Neural progenitor cell (in vitro differentiated cells): Measurements from ENCODE around the gene FER1L5. TPM values are rescaled to one million over a fixed set of nuclear protein-coding genes. Genes with fewer than 3 reads are reported as not detected.

Experiments used
- DNase-seq: peaks from one replicate; pipeline ENCODE4 v3.0.0-alpha.2; 2016; ENCODE audit warnings: low spot score
- H2AFZ ChIP-seq: fragments of 200-600 bp; sonication (generic); replicated peaks from 2 replicates; pipeline ENCODE4 v1.6.1; 2016; ENCODE audit warnings: antibody characterized with exemption
- H3F3A ChIP-seq: fragments of 200-600 bp; sonication (generic); 2 replicates; pipeline ENCODE4 v1.6.1; 2016; ENCODE audit warnings: antibody characterized with exemption, low read depth
- H3K27ac ChIP-seq: fragments of 200-600 bp; sonication (generic); 2 replicates; pipeline ENCODE4 v1.5.1; 2016; ENCODE audit warnings: mild to moderate bottlenecking
- H3K27me3 ChIP-seq: fragments of 200-600 bp; sonication (generic); 2 replicates; pipeline ENCODE4 v1.6.1; 2016; ENCODE audit warnings: mild to moderate bottlenecking, moderate library complexity
- H3K36me3 ChIP-seq: fragments of 200-600 bp; sonication (generic); 2 replicates; pipeline ENCODE4 v1.5.1; 2016
- H3K4me1 ChIP-seq: fragments of 200-600 bp; sonication (generic); 2 replicates; pipeline ENCODE4 v1.6.1; 2016; ENCODE audit warnings: mixed run types
- H3K4me2 ChIP-seq: fragments of 200-600 bp; sonication (generic); 2 replicates; pipeline ENCODE4 v1.6.1; 2016
- H3K4me3 ChIP-seq: fragments of 200-600 bp; sonication (generic); 2 replicates; pipeline ENCODE4 v1.5.1; 2016
- H3K79me2 ChIP-seq: fragments of 200-600 bp; sonication (generic); 2 replicates; pipeline ENCODE4 v1.6.1; 2016; ENCODE audit warnings: low read depth
- H3K9ac ChIP-seq: fragments of 200-600 bp; sonication (generic); 2 replicates; pipeline ENCODE4 v1.6.1; 2016
- H3K9me3 ChIP-seq: fragments of 200-600 bp; sonication (generic); 2 replicates; pipeline ENCODE4 v1.5.1; 2016; ENCODE audit warnings: low read depth
- H4K20me1 ChIP-seq: fragments of 200-600 bp; sonication (generic); 2 replicates; pipeline ENCODE4 v1.6.1; 2016; ENCODE audit warnings: low read depth
- H3K27ac Mint-ChIP-seq: 3 replicates; pipeline ENCODE4 v1.8.0; 2021; ENCODE audit warnings: mixed read lengths
- H3K27me3 Mint-ChIP-seq: 2 replicates; pipeline ENCODE4 v1.8.0; 2022; ENCODE audit warnings: low read depth, mild to moderate bottlenecking, inconsistent platforms, moderate library complexity, mixed read lengths; ENCODE audit not compliant: insufficient read depth
- H3K36me3 Mint-ChIP-seq: 3 replicates; pipeline ENCODE4 v1.8.0; 2021; ENCODE audit warnings: mixed read lengths
- H3K4me1 Mint-ChIP-seq: 3 replicates; pipeline ENCODE4 v1.8.0; 2021; ENCODE audit warnings: mixed read lengths
- H3K4me3 Mint-ChIP-seq: 3 replicates; pipeline ENCODE4 v1.8.0; 2021; ENCODE audit warnings: mild to moderate bottlenecking, moderate library complexity, mixed read lengths
- H3K9me3 Mint-ChIP-seq: 3 replicates; pipeline ENCODE4 v1.8.0; 2020; ENCODE audit warnings: mixed read lengths
- CTCF ChIP-seq: fragments of 200-600 bp; sonication (generic); IDR thresholded peaks from 2 replicates; pipeline ENCODE4 v1.5.1; 2017; ENCODE audit warnings: antibody characterized with exemption, mild to moderate bottlenecking
- EZH2 ChIP-seq: fragments of 200-600 bp; sonication (generic); IDR thresholded peaks from 2 replicates; pipeline ENCODE4 v1.6.1; 2017; ENCODE audit warnings: antibody characterized with exemption, mild to moderate bottlenecking, moderate library complexity
- EZH2phosphoT487 ChIP-seq: fragments of 200-600 bp; sonication (generic); IDR thresholded peaks from 2 replicates; pipeline ENCODE4 v1.6.1; 2017; ENCODE audit warnings: antibody characterized with exemption
- total RNA-seq: library from RNA; depleted of rRNA; stranded (reverse); fragments of >200 nt; gene quantifications from 2 replicates; pipeline ENCODE4 v1.2.3, GENCODE V29; 2015; ENCODE audit warnings: low replicate concordance

Gene FER1L5
- total RNA-seq, 1 donor from 2014 or later, result 1.7 TPM

GRCh38 chr2:96691022-96691612, 48.6 kb downstream of the FER1L5 start:
- TF ChIP-seq EZH2phosphoT487 (no peak), CTCF (no peak), EZH2 (no peak)
- Histone ChIP-seq H3K36me3 (no peaks in the 10 kb centered on the region), H3K4me1 (peaks cover 5% of the 10 kb centered on the region), H3K79me2 (no peaks in the 10 kb centered on the region), H3K4me2 (no peak overlapping the region), H3F3A (no peaks in the 10 kb centered on the region), H3K9ac (no peak overlapping the region), H2AFZ (no peak overlapping the region), H3K27me3 (no peaks in the 10 kb centered on the region), H3K27ac (no peak overlapping the region), H3K9me3 (no peaks in the 10 kb centered on the region), H3K4me3 (no peak overlapping the region), H4K20me1 (no peaks in the 10 kb centered on the region)
- Mint-ChIP-seq H3K36me3 (peaks cover 1% of the 10 kb centered on the region), H3K4me3 (no peak overlapping the region), H3K27me3 (peaks cover 3% of the 10 kb centered on the region), H3K4me1 (peaks cover 7% of the 10 kb centered on the region), H3K9me3 (no peaks in the 10 kb centered on the region), H3K27ac (no peak overlapping the region)
- no peak for DNase-seq

- peaks cover 3% of the 10 kb centered on the region for H3K27me3 Mint-ChIP-seq
- H3K9me3 Mint-ChIP-seq, result no peaks in the 10 kb centered on the region
- Histone ChIP-seq H3K4me1 (peaks cover 5% of the 10 kb centered on the region), H3K79me2 (no peaks in the 10 kb centered on the region), H3K9me3 (no peaks in the 10 kb centered on the region), H3K4me2 (no peak overlapping the region), H4K20me1 (no peaks in the 10 kb centered on the region), H3K36me3 (no peaks in the 10 kb centered on the region), H3K27me3 (no peaks in the 10 kb centered on the region), H3K27ac (no peak overlapping the region), H2AFZ (no peak overlapping the region), H3K9ac (no peak overlapping the region), H3F3A (no peaks in the 10 kb centered on the region), H3K4me3 (no peak overlapping the region)
- peaks cover 7% of the 10 kb centered on the region for H3K4me1 Mint-ChIP-seq
- H3K27ac Mint-ChIP-seq, result peak overlapping the region; percentile 80
- peak overlapping the region; percentile 44 for H3K4me3 Mint-ChIP-seq
- TF ChIP-seq EZH2 (no peak), CTCF (no peak), EZH2phosphoT487 (no peak)
- peaks cover 1% of the 10 kb centered on the region for H3K36me3 Mint-ChIP-seq
- no peak for DNase-seq
Measured at GRCh38 chr2:96692094-96692971, 49.8 kb downstream of the FER1L5 start.

- Histone ChIP-seq H3K4me2 (no peak overlapping the region), H3K9me3 (no peaks in the 10 kb centered on the region), H3K4me1 (no peaks in the 10 kb centered on the region), H3K4me3 (no peak overlapping the region), H3K36me3 (no peaks in the 10 kb centered on the region), H2AFZ (no peak overlapping the region), H3K79me2 (no peaks in the 10 kb centered on the region), H4K20me1 (no peaks in the 10 kb centered on the region), H3K9ac (no peak overlapping the region), H3K27me3 (no peaks in the 10 kb centered on the region), H3K27ac (no peak overlapping the region), H3F3A (no peaks in the 10 kb centered on the region)
- H3K4me1 Mint-ChIP-seq, result peaks cover 7% of the 10 kb centered on the region
- no peak overlapping the region for H3K4me3 Mint-ChIP-seq
- DNase-seq, result no peak
- TF ChIP-seq EZH2phosphoT487 (no peak), EZH2 (no peak), CTCF (no peak)
- no peaks in the 10 kb centered on the region for H3K9me3 Mint-ChIP-seq
- peaks cover 1% of the 10 kb centered on the region for H3K36me3 Mint-ChIP-seq
- peaks cover 3% of the 10 kb centered on the region for H3K27me3 Mint-ChIP-seq
- peak overlapping the region; percentile 53 for H3K27ac Mint-ChIP-seq
Measured at GRCh38 chr2:96693286-96694200, 51.0 kb downstream of the FER1L5 start.
